C4-2B (cell line): ENCODE data around the gene ATRNL1.
"Not testable (repeated sequence)": the region's sequence is repeated elsewhere in the genome, so short reads cannot be mapped to it uniquely, and the experiment has no call there.

Source experiments
- H3K27ac ChIP-seq: fragments of 450-650 bp; 2 replicates; pipeline ENCODE4 v1.5.1; 2017
- CTCF ChIP-seq: fragments of 450-650 bp; conservative IDR thresholded peaks from 2 replicates; pipeline ENCODE4 v1.5.1; 2017; ENCODE audit warnings: mild to moderate bottlenecking
- ZFX ChIP-seq: fragments of 450-650 bp; IDR thresholded peaks from 2 replicates; pipeline ENCODE4 v1.6.1; 2017

ATRNL1 gene

GRCh38 chr10:115710136-115710535 is 617.0 kb downstream of the ATRNL1 start:
- no peak for TF ChIP-seq ZFX
- no peak; the same call in 1 of the 2 replicates for TF ChIP-seq CTCF
- H3K27ac ChIP-seq: no peak overlapping the region

- TF ChIP-seq ZFX: no peak
- TF ChIP-seq CTCF: no peak
- no peak overlapping the region for H3K27ac ChIP-seq
Observed at GRCh38 chr10:115711306-115711705, 618.1 kb downstream of the ATRNL1 start.

GRCh38 chr10:115720121-115720520 is 627.0 kb downstream of the ATRNL1 start:
- TF ChIP-seq CTCF (no peak), ZFX (no peak)
- H3K27ac ChIP-seq: no peak overlapping the region

- TF ChIP-seq ZFX (no peak), CTCF (no peak)
- H3K27ac ChIP-seq: no peak overlapping the region
Observed at GRCh38 chr10:115727129-115727528, 634.0 kb downstream of the ATRNL1 start.

- H3K27ac ChIP-seq: no peak overlapping the region
- TF ChIP-seq ZFX (no peak), CTCF (no peak)
Observed at GRCh38 chr10:115744089-115744488, 650.9 kb downstream of the ATRNL1 start.

GRCh38 chr10:115745943-115746342 is 652.8 kb downstream of the ATRNL1 start:
- no peak overlapping the region for H3K27ac ChIP-seq
- no peak for TF ChIP-seq CTCF
- no peak for TF ChIP-seq ZFX

- TF ChIP-seq ZFX: no peak
- no peak for TF ChIP-seq CTCF
- H3K27ac ChIP-seq: no peak overlapping the region
Observed at GRCh38 chr10:115747811-115748210, 654.6 kb downstream of the ATRNL1 start.

GRCh38 chr10:115758488-115758887 is 665.3 kb downstream of the ATRNL1 start:
- H3K27ac ChIP-seq: not testable (repeated sequence)
